ENCODE results near the gene EP400. TPM values are rescaled to one million over a fixed set of nuclear protein-coding genes. Genes with fewer than 3 reads are reported as not detected.

EP400 gene
- total and polyA plus RNA-seq, 2 of the 4 experiments (the other 2 are of a cell fraction): 4.3 to 11.4 TPM

DNA sequence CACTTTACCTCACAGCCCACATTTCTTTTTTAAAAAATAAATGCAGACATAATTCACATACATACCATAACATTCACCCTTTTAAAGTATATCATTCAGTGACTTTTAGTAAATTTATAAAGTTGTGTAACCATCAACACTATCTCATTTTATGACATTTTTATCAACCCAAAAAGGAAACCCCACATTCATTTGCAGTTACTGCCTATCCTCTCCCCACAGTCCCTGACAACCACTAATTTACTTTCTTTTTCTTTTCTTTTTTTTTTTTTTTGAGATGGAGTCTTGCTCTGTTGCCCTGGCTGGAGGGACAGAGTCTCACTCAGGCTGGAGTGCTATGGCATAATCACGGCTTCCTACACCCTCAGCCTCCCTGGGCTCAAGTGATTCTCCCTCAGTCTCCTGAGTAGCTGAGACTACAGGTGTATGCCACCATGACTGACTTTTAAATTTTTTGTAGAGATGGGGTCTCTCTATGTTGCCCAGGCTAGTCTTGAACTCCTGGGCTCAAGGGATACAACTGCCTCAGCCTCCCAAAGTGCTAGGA is 1.5 kb upstream of the EP400 start:
- Histone ChIP-seq H3K18ac (ENCODE audit: low read depth, low read length) (no peak overlapping the region), H2BK15ac (ENCODE audit: low read depth, low read length) (no peak overlapping the region), H4K8ac (ENCODE audit: low read depth in 2 of 2, low read length in 2 of 2) (no peak overlapping the region), H3K36me3 (ENCODE audit: control insufficient read depth, insufficient read depth, low read length) (peaks cover 10% of the 10 kb centered on the region), H3K27me3 (ENCODE audit: control insufficient read depth, insufficient read depth, low read length) (no peaks in the 10 kb centered on the region), H3K9ac (ENCODE audit: low read depth, low read length) (no peak overlapping the region), H2BK5ac (ENCODE audit: low read depth, low read length, poor library complexity, severe bottlenecking) (no peak overlapping the region), H2AK9ac (replicated peaks; ENCODE audit: low read depth, low read length, poor library complexity) (no peak overlapping the region), H4K20me1 (ENCODE audit: insufficient read depth, low read length) (peaks cover 22% of the 10 kb centered on the region), H3K56ac (ENCODE audit: extremely low read depth, insufficient read depth, low read length) (no peak overlapping the region), H3K4me1 (ENCODE audit: control insufficient read depth, insufficient read depth, low read length) (peaks cover 2% of the 10 kb centered on the region), H3K23ac (ENCODE audit: low read depth, low read length) (no peak overlapping the region), H3K9me1 (ENCODE audit: insufficient read depth, low read length) (peaks cover 4% of the 10 kb centered on the region; the same call in 1 of the 2 replicates), H2BK20ac (ENCODE audit: low read depth, low read length) (no peak overlapping the region), H3K4ac (ENCODE audit: low read depth, low read length) (no peak overlapping the region), H3K27ac (ENCODE audit: insufficient read depth, low read length) (no peak overlapping the region), H3K4me2 (ENCODE audit: low read depth, low read length) (no peak overlapping the region), H2BK120ac (ENCODE audit: low read depth, low read length) (no peak overlapping the region), H2AK5ac (ENCODE audit: low read depth, low read length) (no peak overlapping the region), H3K4me3 (ENCODE audit: insufficient read depth, low read depth, low read length) (no peak overlapping the region), H3K79me1 (ENCODE audit: low read depth in 1 of 2, low read length in 2 of 2) (peaks cover 15 to 19% of the 10 kb centered on the region in 2 experiments; a peak in 3 of 4 replicates), H3K9me3 (ENCODE audit: control insufficient read depth, insufficient read depth, low read length) (no peaks in the 10 kb centered on the region), H3K14ac (replicated peaks; ENCODE audit: low read depth, low read length) (no peak overlapping the region), H2AFZ (replicated peaks; ENCODE audit: low read length, poor library complexity) (no peak overlapping the region), H4K91ac (ENCODE audit: insufficient read depth, low read depth, low read length) (no peak overlapping the region), H4K5ac (ENCODE audit: low read depth, low read length) (no peak overlapping the region)
- no TSS peak for BruUV-seq (replicated peaks)
- ATAC-seq (ENCODE audit: low read depth) (no peak), DNase-seq (no peak)
- POLR2A ChIA-PET (ENCODE audit: unreplicated experiment): no interaction called here
- dilution Hi-C loops (cut with HindIII; ENCODE audit: low sequenced_read_pairs, unreplicated experiment) (no loop called here), in situ Hi-C loops (cut with MboI; ENCODE audit: low sequenced_read_pairs) (no loop called here), intact Hi-C loops (cut with micrococcal nuclease) (no loop called here)
- WGBS, 2 experiments (ENCODE audit: extremely low coverage in 2 of 2, insufficient read length in 1 of 2): no CpG with 5 or more reads among the region's 1 CpG
- TF ChIP-seq FOS (IDR thresholded peaks at IDR 0.05; ENCODE audit: low read depth, low read length) (no peak), MXI1 (IDR thresholded peaks at IDR 0.05; ENCODE audit: borderline replicate concordance, low read depth, low read length) (no peak), NFE2L2 (IDR thresholded peaks at IDR 0.05; ENCODE audit: low read depth, low read length) (no peak), CHD1 (IDR thresholded peaks at IDR 0.05; ENCODE audit: low read depth, low read length) (no peak), RFX5 (IDR thresholded peaks at IDR 0.05; ENCODE audit: low read depth, low read length) (no peak), RCOR1 (IDR thresholded peaks at IDR 0.05; ENCODE audit: insufficient replicate concordance, low read length) (no peak), SMC3 (IDR thresholded peaks at IDR 0.05; ENCODE audit: low read depth, low read length) (no peak), CEBPB (IDR thresholded peaks at IDR 0.05; ENCODE audit: low read depth, low read length) (no peak), RAD21 (IDR thresholded peaks at IDR 0.05; ENCODE audit: low read length) (no peak), MAFK (IDR thresholded peaks at IDR 0.05; ENCODE audit: low read depth, low read length) (no peak), MAZ (IDR thresholded peaks at IDR 0.05; ENCODE audit: borderline replicate concordance, low read depth, low read length) (no peak), BHLHE40 (IDR thresholded peaks at IDR 0.05; ENCODE audit: low read depth, low read length) (no peak)
- TF ChIP-seq, protein P1, sequence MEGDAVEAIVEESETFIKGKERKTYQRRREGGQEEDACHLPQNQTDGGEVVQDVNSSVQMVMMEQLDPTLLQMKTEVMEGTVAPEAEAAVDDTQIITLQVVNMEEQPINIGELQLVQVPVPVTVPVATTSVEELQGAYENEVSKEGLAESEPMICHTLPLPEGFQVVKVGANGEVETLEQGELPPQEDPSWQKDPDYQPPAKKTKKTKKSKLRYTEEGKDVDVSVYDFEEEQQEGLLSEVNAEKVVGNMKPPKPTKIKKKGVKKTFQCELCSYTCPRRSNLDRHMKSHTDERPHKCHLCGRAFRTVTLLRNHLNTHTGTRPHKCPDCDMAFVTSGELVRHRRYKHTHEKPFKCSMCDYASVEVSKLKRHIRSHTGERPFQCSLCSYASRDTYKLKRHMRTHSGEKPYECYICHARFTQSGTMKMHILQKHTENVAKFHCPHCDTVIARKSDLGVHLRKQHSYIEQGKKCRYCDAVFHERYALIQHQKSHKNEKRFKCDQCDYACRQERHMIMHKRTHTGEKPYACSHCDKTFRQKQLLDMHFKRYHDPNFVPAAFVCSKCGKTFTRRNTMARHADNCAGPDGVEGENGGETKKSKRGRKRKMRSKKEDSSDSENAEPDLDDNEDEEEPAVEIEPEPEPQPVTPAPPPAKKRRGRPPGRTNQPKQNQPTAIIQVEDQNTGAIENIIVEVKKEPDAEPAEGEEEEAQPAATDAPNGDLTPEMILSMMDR (conservative IDR thresholded peaks at IDR 0.05; ENCODE audit: low read depth, low read length): no peak
- TF ChIP-seq, protein P2, sequence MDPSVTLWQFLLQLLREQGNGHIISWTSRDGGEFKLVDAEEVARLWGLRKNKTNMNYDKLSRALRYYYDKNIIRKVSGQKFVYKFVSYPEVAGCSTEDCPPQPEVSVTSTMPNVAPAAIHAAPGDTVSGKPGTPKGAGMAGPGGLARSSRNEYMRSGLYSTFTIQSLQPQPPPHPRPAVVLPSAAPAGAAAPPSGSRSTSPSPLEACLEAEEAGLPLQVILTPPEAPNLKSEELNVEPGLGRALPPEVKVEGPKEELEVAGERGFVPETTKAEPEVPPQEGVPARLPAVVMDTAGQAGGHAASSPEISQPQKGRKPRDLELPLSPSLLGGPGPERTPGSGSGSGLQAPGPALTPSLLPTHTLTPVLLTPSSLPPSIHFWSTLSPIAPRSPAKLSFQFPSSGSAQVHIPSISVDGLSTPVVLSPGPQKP (IDR thresholded peaks at IDR 0.05; ENCODE audit: borderline replicate concordance, low read depth, low read length): no peak
- TF ChIP-seq, protein P3, sequence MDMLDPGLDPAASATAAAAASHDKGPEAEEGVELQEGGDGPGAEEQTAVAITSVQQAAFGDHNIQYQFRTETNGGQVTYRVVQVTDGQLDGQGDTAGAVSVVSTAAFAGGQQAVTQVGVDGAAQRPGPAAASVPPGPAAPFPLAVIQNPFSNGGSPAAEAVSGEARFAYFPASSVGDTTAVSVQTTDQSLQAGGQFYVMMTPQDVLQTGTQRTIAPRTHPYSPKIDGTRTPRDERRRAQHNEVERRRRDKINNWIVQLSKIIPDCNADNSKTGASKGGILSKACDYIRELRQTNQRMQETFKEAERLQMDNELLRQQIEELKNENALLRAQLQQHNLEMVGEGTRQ (IDR thresholded peaks at IDR 0.05; ENCODE audit: low read depth, low read length): no peak
- CTCF ChIA-PET: no interaction called here
